ENCODE measurements around the gene NEURL1. TPM values are rescaled to one million over a fixed set of nuclear protein-coding genes. Genes with fewer than 3 reads are reported as not detected.

The NEURL1 gene
- total RNA-seq, 2 donors from 2014 or later, result 1.4 to 1.8 TPM

- no peaks in the 10 kb centered on the region for H3K4me1 Mint-ChIP-seq (ENCODE audit: low read depth in 2 of 2)
- no peaks in the 10 kb centered on the region for H3K27me3 Mint-ChIP-seq
- no peaks in the 10 kb centered on the region for H3K9me3 Mint-ChIP-seq
- ATAC-seq (no peak), DNase-seq (ENCODE audit: low spot score) (peak; percentile 44)
- H3K4me3 Mint-ChIP-seq, result no peak overlapping the region
- no peak overlapping the region for H3K27ac Mint-ChIP-seq
- no peaks in the 10 kb centered on the region for H3K36me3 Mint-ChIP-seq
These were observed 116.0 kb downstream of the NEURL1 start for GRCh38 chr10:103609231-103610082.

- Mint-ChIP-seq H3K27ac (no peak overlapping the region), H3K36me3 (no peaks in the 10 kb centered on the region), H3K9me3 (no peaks in the 10 kb centered on the region), H3K4me1 (ENCODE audit: low read depth in 2 of 2) (no peaks in the 10 kb centered on the region), H3K27me3 (no peaks in the 10 kb centered on the region), H3K4me3 (no peak overlapping the region)
- DNase-seq (ENCODE audit: low spot score), result no peak
- no peak for ATAC-seq
These were observed 116.6 kb downstream of the NEURL1 start for GRCh38 chr10:103610083-103610472.

- Mint-ChIP-seq H3K36me3 (no peaks in the 10 kb centered on the region), H3K27ac (no peak overlapping the region), H3K9me3 (no peaks in the 10 kb centered on the region), H3K4me3 (no peak overlapping the region), H3K4me1 (ENCODE audit: low read depth in 2 of 2) (no peaks in the 10 kb centered on the region), H3K27me3 (no peaks in the 10 kb centered on the region)
- ATAC-seq (no peak), DNase-seq (ENCODE audit: low spot score) (peak; percentile 16)
These were observed 117.5 kb downstream of the NEURL1 start for GRCh38 chr10:103610921-103611511.

- ATAC-seq (no peak), DNase-seq (ENCODE audit: low spot score) (peak; percentile 39)
- Mint-ChIP-seq H3K27me3 (no peaks in the 10 kb centered on the region), H3K27ac (no peak overlapping the region), H3K36me3 (no peaks in the 10 kb centered on the region), H3K4me3 (no peak overlapping the region), H3K9me3 (no peaks in the 10 kb centered on the region), H3K4me1 (ENCODE audit: low read depth in 2 of 2) (no peaks in the 10 kb centered on the region)
These were observed 119.2 kb downstream of the NEURL1 start for GRCh38 chr10:103612462-103613365.

GRCh38 chr10:103613616-103614015 is 120.1 kb downstream of the NEURL1 start:
- no peaks in the 10 kb centered on the region for H3K36me3 Mint-ChIP-seq
- H3K27ac Mint-ChIP-seq, result no peak overlapping the region
- no peaks in the 10 kb centered on the region for H3K9me3 Mint-ChIP-seq
- ATAC-seq (no peak), DNase-seq (ENCODE audit: low spot score) (no peak)
- H3K4me1 Mint-ChIP-seq (ENCODE audit: low read depth in 2 of 2), result no peaks in the 10 kb centered on the region
- no peaks in the 10 kb centered on the region for H3K27me3 Mint-ChIP-seq
- H3K4me3 Mint-ChIP-seq, result no peak overlapping the region

GRCh38 chr10:103614306-103615158 is 121.0 kb downstream of the NEURL1 start:
- no peaks in the 10 kb centered on the region for H3K4me1 Mint-ChIP-seq (ENCODE audit: low read depth in 2 of 2)
- DNase-seq (ENCODE audit: low spot score) (no peak), ATAC-seq (no peak)
- H3K36me3 Mint-ChIP-seq, result no peaks in the 10 kb centered on the region
- no peak overlapping the region for H3K4me3 Mint-ChIP-seq
- no peaks in the 10 kb centered on the region for H3K9me3 Mint-ChIP-seq
- H3K27ac Mint-ChIP-seq, result no peak overlapping the region
- H3K27me3 Mint-ChIP-seq, result no peaks in the 10 kb centered on the region

GRCh38 chr10:103616705-103617601 is 123.4 kb downstream of the NEURL1 start:
- no peaks in the 10 kb centered on the region for H3K36me3 Mint-ChIP-seq
- ATAC-seq (no peak), DNase-seq (ENCODE audit: low spot score) (peak; percentile 38)
- H3K4me3 Mint-ChIP-seq, result no peak overlapping the region
- no peaks in the 10 kb centered on the region for H3K9me3 Mint-ChIP-seq
- no peaks in the 10 kb centered on the region for H3K4me1 Mint-ChIP-seq (ENCODE audit: low read depth in 2 of 2)
- H3K27me3 Mint-ChIP-seq, result no peaks in the 10 kb centered on the region
- no peak overlapping the region for H3K27ac Mint-ChIP-seq

GRCh38 chr10:103617602-103618385 is 124.3 kb downstream of the NEURL1 start:
- ATAC-seq (no peak), DNase-seq (ENCODE audit: low spot score) (peak; percentile 41)
- Mint-ChIP-seq H3K36me3 (no peaks in the 10 kb centered on the region), H3K27ac (no peak overlapping the region), H3K4me1 (ENCODE audit: low read depth in 2 of 2) (no peaks in the 10 kb centered on the region), H3K9me3 (no peaks in the 10 kb centered on the region), H3K27me3 (no peaks in the 10 kb centered on the region), H3K4me3 (no peak overlapping the region)

- no peak overlapping the region for H3K27ac Mint-ChIP-seq
- H3K27me3 Mint-ChIP-seq, result no peaks in the 10 kb centered on the region
- H3K36me3 Mint-ChIP-seq, result no peaks in the 10 kb centered on the region
- ATAC-seq (no peak), DNase-seq (ENCODE audit: low spot score) (peak; percentile 49)
- H3K4me1 Mint-ChIP-seq (ENCODE audit: low read depth in 2 of 2), result no peaks in the 10 kb centered on the region
- no peak overlapping the region for H3K4me3 Mint-ChIP-seq
- H3K9me3 Mint-ChIP-seq, result no peaks in the 10 kb centered on the region
These were observed 125.3 kb downstream of the NEURL1 start for GRCh38 chr10:103618575-103619423.

GRCh38 chr10:103619424-103620351 is 126.2 kb downstream of the NEURL1 start:
- ATAC-seq (no peak), DNase-seq (ENCODE audit: low spot score) (no peak)
- H3K4me3 Mint-ChIP-seq, result no peak overlapping the region
- H3K9me3 Mint-ChIP-seq, result no peaks in the 10 kb centered on the region
- no peaks in the 10 kb centered on the region for H3K27me3 Mint-ChIP-seq
- H3K36me3 Mint-ChIP-seq, result no peaks in the 10 kb centered on the region
- H3K27ac Mint-ChIP-seq, result no peak overlapping the region
- H3K4me1 Mint-ChIP-seq (ENCODE audit: low read depth in 2 of 2), result no peaks in the 10 kb centered on the region

All from natural killer cell treated with Interleukin-12 subunit alpha and Interleukin-12 subunit beta and Interleukin-15 and Interleukin-18, amount 100 ng/mL, for 72 hours (primary cell).